Measurements from ENCODE around the gene BPIFB3.

Gene BPIFB3

DNA sequence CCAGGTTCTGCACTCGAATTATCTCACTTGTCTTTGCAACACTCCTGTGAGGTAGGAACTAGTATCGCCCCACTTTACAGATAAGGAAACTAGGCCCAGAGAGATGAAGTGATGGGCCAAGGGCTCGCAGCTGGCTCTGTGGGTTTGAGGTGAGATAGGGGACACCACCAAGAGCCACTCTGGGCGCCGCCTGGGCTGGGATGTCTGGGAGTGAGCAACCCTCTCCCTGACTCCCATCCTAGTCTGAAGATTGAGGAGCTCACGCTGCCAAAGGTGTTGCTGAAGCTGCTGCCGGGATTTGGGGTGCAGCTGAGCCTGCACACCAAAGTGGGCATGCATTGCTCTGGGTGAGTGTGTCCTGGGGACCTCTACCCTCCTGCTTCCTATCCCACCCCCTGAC lies 5.4 kb downstream of the BPIFB3 start:
- Histone ChIP-seq H4K20me1 (ENCODE audit: control insufficient read depth, insufficient read depth, low read depth, low read length) (no peaks in the 10 kb centered on the region), H3K79me2 (ENCODE audit: control insufficient read depth, low read length) (no peaks in the 10 kb centered on the region), H3K4me3 (ENCODE audit: low read length) (no peak overlapping the region), H3K4me2 (ENCODE audit: low read length) (no peak overlapping the region), H3K4me1 (ENCODE audit: control insufficient read depth, low read length) (no peaks in the 10 kb centered on the region), H3F3A (ENCODE audit: control insufficient read depth, insufficient read depth) (no peaks in the 10 kb centered on the region), H3K9me2 (replicated peaks; ENCODE audit: control insufficient read depth, low read length) (no peaks in the 10 kb centered on the region), H3K36me3 (ENCODE audit: control insufficient read depth, low read length) (no peaks in the 10 kb centered on the region), H3K27ac (ENCODE audit: low read depth, low read length) (no peak overlapping the region), H3K27me3 (ENCODE audit: control insufficient read depth, low read length) (0 out of 2 replicates have a peak, but pooled peaks cover 3% of the 10 kb centered on the region), H3K9me3 (ENCODE audit: control insufficient read depth, insufficient read depth, low read length) (no peaks in the 10 kb centered on the region)
- TF ChIP-seq EZH2phosphoT487 (IDR thresholded peaks at IDR 0.05; ENCODE audit: borderline replicate concordance, low read length) = no peak
- TF ChIP-seq, protein P1, sequence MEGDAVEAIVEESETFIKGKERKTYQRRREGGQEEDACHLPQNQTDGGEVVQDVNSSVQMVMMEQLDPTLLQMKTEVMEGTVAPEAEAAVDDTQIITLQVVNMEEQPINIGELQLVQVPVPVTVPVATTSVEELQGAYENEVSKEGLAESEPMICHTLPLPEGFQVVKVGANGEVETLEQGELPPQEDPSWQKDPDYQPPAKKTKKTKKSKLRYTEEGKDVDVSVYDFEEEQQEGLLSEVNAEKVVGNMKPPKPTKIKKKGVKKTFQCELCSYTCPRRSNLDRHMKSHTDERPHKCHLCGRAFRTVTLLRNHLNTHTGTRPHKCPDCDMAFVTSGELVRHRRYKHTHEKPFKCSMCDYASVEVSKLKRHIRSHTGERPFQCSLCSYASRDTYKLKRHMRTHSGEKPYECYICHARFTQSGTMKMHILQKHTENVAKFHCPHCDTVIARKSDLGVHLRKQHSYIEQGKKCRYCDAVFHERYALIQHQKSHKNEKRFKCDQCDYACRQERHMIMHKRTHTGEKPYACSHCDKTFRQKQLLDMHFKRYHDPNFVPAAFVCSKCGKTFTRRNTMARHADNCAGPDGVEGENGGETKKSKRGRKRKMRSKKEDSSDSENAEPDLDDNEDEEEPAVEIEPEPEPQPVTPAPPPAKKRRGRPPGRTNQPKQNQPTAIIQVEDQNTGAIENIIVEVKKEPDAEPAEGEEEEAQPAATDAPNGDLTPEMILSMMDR (IDR thresholded peaks at IDR 0.05; ENCODE audit: low read depth, low read length, poor library complexity, severe bottlenecking) = no peak

DNA sequence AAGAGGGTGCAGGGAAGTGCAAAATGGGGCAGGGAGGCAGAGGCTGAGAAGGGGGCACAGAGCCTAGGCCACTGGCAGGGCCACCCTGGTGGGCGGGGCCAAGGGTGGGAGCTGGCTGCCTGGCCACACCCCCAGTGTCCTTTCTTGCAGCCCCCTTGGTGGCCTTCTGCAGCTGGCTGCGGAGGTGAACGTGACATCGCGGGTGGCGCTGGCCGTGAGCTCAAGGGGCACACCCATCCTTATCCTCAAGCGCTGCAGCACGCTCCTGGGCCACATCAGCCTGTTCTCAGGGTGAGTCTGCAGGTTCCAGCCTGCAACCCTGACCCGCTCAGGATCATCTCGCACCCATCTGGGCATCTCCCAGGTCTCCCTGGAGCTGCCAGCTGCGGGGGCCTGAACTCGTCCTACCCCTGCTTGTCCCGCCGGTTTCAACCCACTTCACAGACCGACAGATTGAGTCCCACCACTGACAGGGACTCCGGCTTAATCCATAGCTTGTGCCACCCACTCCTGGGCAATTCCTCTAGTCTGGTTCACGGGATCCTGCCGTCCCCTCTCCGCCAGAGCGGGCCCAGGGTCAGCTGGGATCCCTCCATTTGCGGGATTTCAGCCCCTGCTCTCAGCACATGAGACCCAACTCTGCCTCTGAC lies 6.2 kb downstream of the BPIFB3 start:
- Histone ChIP-seq H3K27me3 (ENCODE audit: control insufficient read depth, low read length) (0 out of 2 replicates have a peak, but pooled peaks cover 3% of the 10 kb centered on the region), H3K9me2 (replicated peaks; ENCODE audit: control insufficient read depth, low read length) (no peaks in the 10 kb centered on the region), H3F3A (ENCODE audit: control insufficient read depth, insufficient read depth) (no peaks in the 10 kb centered on the region), H3K79me2 (ENCODE audit: control insufficient read depth, low read length) (no peaks in the 10 kb centered on the region), H3K4me3 (ENCODE audit: low read length) (no peak overlapping the region), H3K9me3 (ENCODE audit: control insufficient read depth, insufficient read depth, low read length) (no peaks in the 10 kb centered on the region), H3K36me3 (ENCODE audit: control insufficient read depth, low read length) (no peaks in the 10 kb centered on the region), H3K4me1 (ENCODE audit: control insufficient read depth, low read length) (no peaks in the 10 kb centered on the region), H3K27ac (ENCODE audit: low read depth, low read length) (no peak overlapping the region), H3K4me2 (ENCODE audit: low read length) (no peak overlapping the region), H4K20me1 (ENCODE audit: control insufficient read depth, insufficient read depth, low read depth, low read length) (no peaks in the 10 kb centered on the region)
- no peak for TF ChIP-seq EZH2phosphoT487 (IDR thresholded peaks at IDR 0.05; ENCODE audit: borderline replicate concordance, low read length)
- TF ChIP-seq, protein P1 (IDR thresholded peaks at IDR 0.05; ENCODE audit: low read depth, low read length, poor library complexity, severe bottlenecking) = no peak

DNA sequence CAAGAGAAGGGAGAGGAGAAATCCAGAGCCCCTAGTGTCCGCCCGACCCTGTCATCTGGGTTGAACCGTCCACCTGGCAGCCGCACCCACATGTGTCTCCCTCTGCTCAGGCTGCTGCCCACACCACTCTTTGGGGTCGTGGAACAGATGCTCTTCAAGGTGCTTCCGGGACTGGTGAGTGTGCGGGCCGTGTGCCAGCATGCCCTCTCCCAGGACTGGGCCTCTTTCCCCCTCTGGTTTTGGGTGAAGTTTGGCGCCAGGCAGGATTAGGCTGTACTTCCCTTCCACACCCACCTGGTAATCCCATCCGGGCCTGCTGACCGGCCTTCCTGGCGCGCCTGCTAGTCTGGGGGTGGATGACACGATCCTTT lies 7.9 kb downstream of the BPIFB3 start:
- 0 out of 2 replicates have a peak, but pooled peaks cover 3% of the 10 kb centered on the region for H3K27me3 ChIP-seq (ENCODE audit: control insufficient read depth, low read length)
- no peaks in the 10 kb centered on the region for H4K20me1 ChIP-seq (ENCODE audit: control insufficient read depth, insufficient read depth, low read depth, low read length)
- H3K36me3 ChIP-seq (ENCODE audit: control insufficient read depth, low read length) = no peaks in the 10 kb centered on the region
- no peaks in the 10 kb centered on the region for H3K4me1 ChIP-seq (ENCODE audit: control insufficient read depth, low read length)
- H3K9me3 ChIP-seq (ENCODE audit: control insufficient read depth, insufficient read depth, low read length) = no peaks in the 10 kb centered on the region
- no peak overlapping the region for H3K27ac ChIP-seq (ENCODE audit: low read depth, low read length)
- TF ChIP-seq, protein P1 (IDR thresholded peaks at IDR 0.05; ENCODE audit: low read depth, low read length, poor library complexity, severe bottlenecking) = no peak
- TF ChIP-seq EZH2phosphoT487 (IDR thresholded peaks at IDR 0.05; ENCODE audit: borderline replicate concordance, low read length) = no peak
- no peaks in the 10 kb centered on the region for H3K79me2 ChIP-seq (ENCODE audit: control insufficient read depth, low read length)
- no peak overlapping the region for H3K4me3 ChIP-seq (ENCODE audit: low read length)
- no peak overlapping the region for H3K4me2 ChIP-seq (ENCODE audit: low read length)
- H3F3A ChIP-seq (ENCODE audit: control insufficient read depth, insufficient read depth) = no peaks in the 10 kb centered on the region
- H3K9me2 ChIP-seq (replicated peaks; ENCODE audit: control insufficient read depth, low read length) = no peaks in the 10 kb centered on the region
